Right lobe of liver (tissue), 6 donors: Measurements from ENCODE around the gene PHACTR2. TPM values are rescaled to one million over a fixed set of nuclear protein-coding genes. Genes with fewer than 3 reads are reported as not detected.
A peak's percentile ranks its signal among the peaks of the same experiment; 100 is the strongest.

Experiments
- ATAC-seq, 4 donors: fragments of 200-7000 bp; cut with Tn5 transposase; one replicate each; pipeline ENCODE4 v1.9.1; 2020; ENCODE audit warnings: mild to moderate bottlenecking in 4 of 4, moderate library complexity in 4 of 4
- DNase-seq, 3 donors: peaks; one replicate each; pipeline ENCODE4 v3.0.0-alpha.2; 2020
- H3K27ac ChIP-seq, 3 donors: fragments of 200-600 bp; one replicate each; pipeline ENCODE4 v1.8.0; 2022
- H3K27me3 ChIP-seq, 2 donors: fragments of 200-600 bp; one replicate each; pipeline ENCODE4 v1.8.0; 2022
- H3K36me3 ChIP-seq, 4 donors: fragments of 200-600 bp; sonication (generic) in 1 of 4; one replicate each; pipeline versions ENCODE4 v1.5.1 to v1.8.0; 2017 to 2022; ENCODE audit warnings: control low read depth in 1 of 4
- H3K4me1 ChIP-seq, 4 donors: fragments of 200-600 bp; sonication (generic) in 1 of 4; one replicate each; pipeline versions ENCODE4 v1.5.1 to v1.8.0; 2017 to 2022; ENCODE audit warnings: control low read depth in 1 of 4
- H3K4me3 ChIP-seq, 3 donors: fragments of 200-600 bp; one replicate each; pipeline ENCODE4 v1.8.0; 2022
- H3K9me3 ChIP-seq, 4 donors: fragments of 200-600 bp; sonication (generic) in 1 of 4; one replicate each; pipeline versions ENCODE4 v1.5.1 to v1.8.0; 2017 to 2022; ENCODE audit warnings: control low read depth in 1 of 4
- POLR2A ChIP-seq: fragments of 450-650 bp; IDR thresholded peaks from one replicate; pipeline ENCODE4 v1.6.1; 2017; ENCODE audit warnings: antibody characterized with exemption, mild to moderate bottlenecking
- WGBS: methylation state at CpG from one replicate; pipeline ENCODE4 v1.1.6; 2018; ENCODE audit warnings: low coverage, low lambda C conversion rate; ENCODE audit not compliant: insufficient coverage; ENCODE audit errors: missing lambda C conversion rate; 5-methylcytosine and 5-hydroxymethylcytosine counted together
- intact Hi-C, 2 donors: fragments of 100-400 bp; cut with DNase I; formaldehyde crosslinking; loops; one replicate each; pipeline versions ENCODE4 v1.11.2 to v1.14.1; 2022
- total RNA-seq, 6 experiments: library from RNA; depleted of rRNA in 2 of 6; stranded (reverse); fragments of >200 nt in 2 of 6; fragmentation: NEBNext Ultra II Directional in 3 of 6; extraction: Animal tissue kit (Norgen Biotek cat#: 25700) in 3 of 6; gene quantifications; one replicate each; pipeline versions ENCODE4 v1.1.0 to v1.2.4, GENCODE V29; 2016 to 2023
- TF ChIP-seq, protein P1 (sequence below), 4 donors: fragments of 200-600 bp in 3 of 4; fragments of 450-650 bp in 1 of 4; IDR thresholded peaks; one replicate each; pipeline versions ENCODE4 v1.5.1 to v1.8.0; 2016 to 2022; ENCODE audit warnings: antibody characterized with exemption in 4 of 4, mild to moderate bottlenecking in 2 of 4
- donor health status: DM: no; HTN: yes; CAD: no.
- donor health status: DM: no; HTN: no; CAD: no.
- donor health status: DM: no; HTN: no; CAD: no.
- donor health status: DM: no; HTN: yes; CAD: no.
- donor health status: DM: no; HTN: yes; CAD: no.

The PHACTR2 gene
- total RNA-seq, 6 experiments from 2014 or later: 14.0 to 62.7 (median 20.9) TPM

DNA sequence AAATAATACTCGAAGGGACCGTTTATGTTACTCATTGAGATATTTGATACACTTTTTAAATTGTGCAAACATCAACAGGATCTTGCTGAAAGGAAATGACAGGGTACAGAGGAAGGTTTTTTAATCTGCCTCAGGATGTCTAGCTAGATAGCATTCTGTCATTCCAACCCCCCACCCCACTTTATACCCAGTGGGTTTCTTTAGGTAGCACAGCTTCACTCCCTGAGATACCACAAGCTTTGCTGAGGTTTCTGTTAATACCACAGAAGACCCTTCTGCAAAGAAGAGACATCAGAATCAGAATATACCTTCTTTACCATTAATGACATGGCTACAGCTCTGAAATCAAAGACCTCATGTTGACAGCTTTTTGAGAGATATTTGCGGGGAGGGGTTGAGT lies 1.3 kb downstream of the PHACTR2 start:
- no peaks in the 10 kb centered on the region for H3K36me3 ChIP-seq
- H3K9me3 ChIP-seq: no peaks in the 10 kb centered on the region
- intact Hi-C loops: loop anchor here in 1 of 2 donors (10.0 kb wide), 1 partner anchor 74 kb away; no protein-coding TSS in a partner anchor
- H3K4me3 ChIP-seq: peak overlapping the region; percentile 78 to 82 (median 80)
- ATAC-seq: peak in 2 of 4 donors; percentile 7 to 9
- peaks cover 0 to 37% (median 0%) of the 10 kb centered on the region in 4 donors for H3K4me1 ChIP-seq
- H3K27me3 ChIP-seq: no peaks in the 10 kb centered on the region
- DNase-seq: no peak
- WGBS: 11% methylated on average over 3 of the region's 3 CpGs
- TF ChIP-seq POLR2A: no peak
- TF ChIP-seq, protein P1, sequence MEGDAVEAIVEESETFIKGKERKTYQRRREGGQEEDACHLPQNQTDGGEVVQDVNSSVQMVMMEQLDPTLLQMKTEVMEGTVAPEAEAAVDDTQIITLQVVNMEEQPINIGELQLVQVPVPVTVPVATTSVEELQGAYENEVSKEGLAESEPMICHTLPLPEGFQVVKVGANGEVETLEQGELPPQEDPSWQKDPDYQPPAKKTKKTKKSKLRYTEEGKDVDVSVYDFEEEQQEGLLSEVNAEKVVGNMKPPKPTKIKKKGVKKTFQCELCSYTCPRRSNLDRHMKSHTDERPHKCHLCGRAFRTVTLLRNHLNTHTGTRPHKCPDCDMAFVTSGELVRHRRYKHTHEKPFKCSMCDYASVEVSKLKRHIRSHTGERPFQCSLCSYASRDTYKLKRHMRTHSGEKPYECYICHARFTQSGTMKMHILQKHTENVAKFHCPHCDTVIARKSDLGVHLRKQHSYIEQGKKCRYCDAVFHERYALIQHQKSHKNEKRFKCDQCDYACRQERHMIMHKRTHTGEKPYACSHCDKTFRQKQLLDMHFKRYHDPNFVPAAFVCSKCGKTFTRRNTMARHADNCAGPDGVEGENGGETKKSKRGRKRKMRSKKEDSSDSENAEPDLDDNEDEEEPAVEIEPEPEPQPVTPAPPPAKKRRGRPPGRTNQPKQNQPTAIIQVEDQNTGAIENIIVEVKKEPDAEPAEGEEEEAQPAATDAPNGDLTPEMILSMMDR (IDR thresholded peaks at IDR 0.05): no peak
- H3K27ac ChIP-seq: peak overlapping the region; percentile 84 to 95 (median 89)

DNA sequence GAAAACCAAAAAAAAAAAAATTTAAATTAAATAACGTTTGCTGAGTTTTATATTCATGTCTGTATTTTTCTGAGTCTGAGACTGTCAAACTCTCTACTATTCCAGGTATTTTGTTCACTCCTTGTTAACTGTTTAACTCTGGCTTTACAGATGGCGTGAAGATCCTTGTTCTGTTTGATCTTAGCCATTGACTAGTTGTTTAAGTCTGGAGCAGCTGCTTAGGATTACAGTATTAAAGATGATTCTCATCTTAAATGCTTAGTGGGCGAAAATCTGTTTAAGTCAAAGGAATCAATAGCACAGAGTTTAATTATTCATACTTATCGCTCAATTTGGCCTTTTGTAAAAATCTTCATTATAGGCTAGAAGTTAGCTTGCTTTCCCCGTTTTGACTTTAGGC lies 2.4 kb downstream of the PHACTR2 start:
- H3K27me3 ChIP-seq: no peaks in the 10 kb centered on the region
- peaks cover 0 to 30% (median 0%) of the 10 kb centered on the region in 4 donors for H3K4me1 ChIP-seq
- TF ChIP-seq, protein P1 (IDR thresholded peaks at IDR 0.05): no peak
- no peak for TF ChIP-seq POLR2A
- intact Hi-C loops: no loop called here
- H3K4me3 ChIP-seq: no peak overlapping the region
- ATAC-seq (no peak), DNase-seq (no peak)
- no peaks in the 10 kb centered on the region for H3K9me3 ChIP-seq
- H3K36me3 ChIP-seq: no peaks in the 10 kb centered on the region
- WGBS: 62% methylated on average over 5 of the region's 5 CpGs
- H3K27ac ChIP-seq: no peak overlapping the region

DNA sequence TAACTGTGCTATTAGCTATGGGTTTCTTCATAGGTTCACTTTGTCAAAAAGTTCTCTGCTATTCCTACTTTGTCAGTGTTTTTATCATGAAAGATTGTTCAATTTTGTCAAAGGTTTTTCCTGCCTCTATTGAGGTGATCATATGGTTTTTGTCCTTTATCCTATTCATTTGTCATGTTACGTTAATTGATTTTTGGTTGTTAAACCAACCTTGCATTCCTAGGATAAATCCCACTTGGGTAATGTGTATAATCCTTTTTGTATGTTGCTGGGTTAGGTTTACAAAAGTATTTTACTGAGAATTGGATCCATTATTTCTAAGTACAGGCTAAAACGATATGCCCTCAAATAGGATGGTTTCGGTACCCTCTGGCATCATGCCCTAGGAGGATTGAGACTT lies 5.0 kb downstream of the PHACTR2 start:
- no peaks in the 10 kb centered on the region for H3K27me3 ChIP-seq
- 95% methylated on average over 3 of the region's 3 CpGs for WGBS
- TF ChIP-seq, protein P1 (IDR thresholded peaks at IDR 0.05): no peak
- no peak for TF ChIP-seq POLR2A
- H3K4me1 ChIP-seq: peaks cover 0 to 8% (median 0%) of the 10 kb centered on the region in 4 donors
- H3K36me3 ChIP-seq: no peaks in the 10 kb centered on the region
- no peaks in the 10 kb centered on the region for H3K9me3 ChIP-seq
- no peak overlapping the region for H3K4me3 ChIP-seq
- intact Hi-C loops: no loop called here
- ATAC-seq (no peak), DNase-seq (no peak)
- no peak overlapping the region for H3K27ac ChIP-seq

DNA sequence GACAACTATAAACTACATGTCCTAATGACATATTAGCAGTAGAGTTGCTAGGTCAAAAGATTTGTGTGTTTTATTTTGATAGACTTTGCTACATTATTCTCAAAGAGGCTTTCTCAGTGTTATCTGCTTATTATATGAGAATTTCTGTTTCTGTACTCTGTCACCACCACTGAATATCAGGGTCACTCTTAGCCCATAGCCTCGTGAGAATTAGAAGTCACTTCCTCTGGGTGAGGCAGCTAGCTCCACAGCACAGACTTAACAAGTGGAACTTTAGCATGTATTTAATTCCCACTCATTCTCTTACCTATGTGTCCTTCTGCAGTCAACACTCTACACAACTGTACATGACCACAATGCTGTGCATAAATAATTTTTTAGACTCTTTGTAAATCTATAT lies 6.7 kb downstream of the PHACTR2 start:
- DNase-seq (no peak), ATAC-seq (peak in 2 of 4 donors; percentile 20 to 55)
- Histone ChIP-seq H3K27ac (no peak overlapping the region), H3K27me3 (no peaks in the 10 kb centered on the region), H3K9me3 (no peaks in the 10 kb centered on the region), H3K4me1 (peaks cover 0 to 9% (median 0%) of the 10 kb centered on the region in 4 donors), H3K4me3 (no peak overlapping the region), H3K36me3 (no peaks in the 10 kb centered on the region)
- TF ChIP-seq, protein P1 (IDR thresholded peaks at IDR 0.05): no peak
- TF ChIP-seq POLR2A: no peak
- intact Hi-C loops: no loop called here
- WGBS: 55% methylated on average over 1 of the region's 1 CpG

DNA sequence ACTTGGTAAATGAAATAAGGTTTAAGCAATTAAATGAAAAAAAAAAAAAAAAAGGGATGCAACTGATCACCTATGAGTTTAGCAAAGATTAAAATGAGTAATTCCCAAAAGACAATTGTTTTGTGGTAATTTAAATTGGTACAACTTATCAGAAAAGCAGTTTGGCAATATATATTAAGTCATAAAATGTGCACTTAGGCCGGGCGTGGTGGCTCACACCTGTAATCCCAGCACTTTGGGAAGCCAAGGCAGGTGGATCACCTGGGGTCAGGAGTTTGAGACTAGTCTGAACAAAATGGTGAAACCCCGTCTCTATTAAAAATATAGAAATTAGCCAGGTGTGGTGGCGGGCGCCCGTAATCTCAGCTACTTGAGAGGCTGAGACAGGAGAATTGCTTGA lies 7.9 kb downstream of the PHACTR2 start:
- Histone ChIP-seq H3K27ac (no peak overlapping the region), H3K4me3 (no peak overlapping the region), H3K9me3 (no peaks in the 10 kb centered on the region), H3K36me3 (no peaks in the 10 kb centered on the region), H3K27me3 (no peaks in the 10 kb centered on the region), H3K4me1 (peaks cover 0 to 13% (median under 1%) of the 10 kb centered on the region in 4 donors)
- intact Hi-C loops: no loop called here
- WGBS: 92% methylated on average over 3 of the region's 6 CpGs
- TF ChIP-seq, protein P1 (IDR thresholded peaks at IDR 0.05): no peak
- no peak for TF ChIP-seq POLR2A
- DNase-seq (no peak), ATAC-seq (no peak)
